Right renal pelvis (tissue), 4 donors: ENCODE measurements around the gene COX6B1. TPM values are rescaled to one million over a fixed set of nuclear protein-coding genes. Genes with fewer than 3 reads are reported as not detected.

Experiments
- polyA plus RNA-seq, 4 donors: library from polyadenylated mRNA; unstranded; fragments of 120-200 nt; gene quantifications; one replicate each; pipeline ENCODE4 v1.2.1, GENCODE V29; 2013; ENCODE audit not compliant: insufficient read length in 4 of 4

COX6B1 gene
- polyA plus RNA-seq, 4 donors = 306 to 370 (median 344) TPM

Other genes starting within 250 kb of the COX6B1 start
- under 1 TPM; 0.21 to 0.37 (median 0.33) TPM for gene FFAR2, start 200.1 kb upstream of the COX6B1 start, polyA plus RNA-seq
- gene KRTDAP, start 157.9 kb upstream of the COX6B1 start, polyA plus RNA-seq = under 1 TPM; 0.44 to 0.87 (median 0.63) TPM
- gene DMKN, start 134.7 kb upstream of the COX6B1 start, polyA plus RNA-seq = 10 to 100 TPM; 76.2 to 91.6 (median 82.7) TPM
- gene SBSN, start 120.0 kb upstream of the COX6B1 start, polyA plus RNA-seq = under 1 TPM in 2 of 4 donors, not detected in 2; 0.04 to 0.14 TPM
- gene GAPDHS, start 114.9 kb upstream of the COX6B1 start, polyA plus RNA-seq = not detected
- 100 to 1,000 TPM in 1 of 4 donors, 10 to 100 TPM in 3; 87.8 to 113 (median 90.9) TPM for gene TMEM147, start 102.7 kb upstream of the COX6B1 start, polyA plus RNA-seq
- gene ATP4A, start 84.7 kb upstream of the COX6B1 start, polyA plus RNA-seq = under 1 TPM in 2 of 4 donors, not detected in 2; 0.05 to 0.10 TPM
- not detected for gene PMIS2, start 62.1 kb upstream of the COX6B1 start, polyA plus RNA-seq
- gene HAUS5, start 35.6 kb upstream of the COX6B1 start, polyA plus RNA-seq = 10 to 100 TPM; 26.6 to 28.5 (median 27.3) TPM
- 10 to 100 TPM; 57.9 to 94.9 (median 60.8) TPM for gene RBM42, start 19.3 kb upstream of the COX6B1 start, polyA plus RNA-seq
- gene ETV2, start 6.6 kb upstream of the COX6B1 start, polyA plus RNA-seq = 1 to 10 TPM; 1.6 to 3.1 (median 1.7) TPM
- gene UPK1A, start 18.2 kb downstream of the COX6B1 start, polyA plus RNA-seq = 10 to 100 TPM in 3 of 4 donors, 1 to 10 TPM in 1; 1.6 to 48.7 (median 31.6) TPM
- under 1 TPM in 3 of 4 donors, not detected in 1; 0.37 to 0.51 (median 0.42) TPM for gene ZBTB32, start 56.2 kb downstream of the COX6B1 start, polyA plus RNA-seq
- 10 to 100 TPM; 28.1 to 36.6 (median 31.8) TPM for gene KMT2B, start 69.7 kb downstream of the COX6B1 start, polyA plus RNA-seq
- gene IGFLR1, start 94.1 kb downstream of the COX6B1 start, polyA plus RNA-seq = 1 to 10 TPM; 2.1 to 4.0 (median 2.9) TPM
- gene U2AF1L4, start 97.1 kb downstream of the COX6B1 start, polyA plus RNA-seq = 10 to 100 TPM; 15.6 to 19.8 (median 17.1) TPM
- gene PSENEN, start 97.3 kb downstream of the COX6B1 start, polyA plus RNA-seq = 10 to 100 TPM; 62.5 to 86.3 (median 68.7) TPM
- 10 to 100 TPM in 1 of 4 donors, 1 to 10 TPM in 3; 8.3 to 11.1 (median 9.4) TPM for gene LIN37, start 100.3 kb downstream of the COX6B1 start, polyA plus RNA-seq
- gene HSPB6, start 108.7 kb downstream of the COX6B1 start, polyA plus RNA-seq = 10 to 100 TPM; 26.2 to 30.4 (median 27.8) TPM
- gene PROSER3, start 109.9 kb downstream of the COX6B1 start, polyA plus RNA-seq = 10 to 100 TPM; 14.8 to 20.4 (median 16.5) TPM
- 10 to 100 TPM; 21.1 to 33.2 (median 23.7) TPM for gene ARHGAP33, start 127.2 kb downstream of the COX6B1 start, polyA plus RNA-seq
- 10 to 100 TPM; 24.6 to 48.0 (median 32.4) TPM for gene PRODH2, start 164.5 kb downstream of the COX6B1 start, polyA plus RNA-seq
- gene NPHS1, start 204.2 kb downstream of the COX6B1 start, polyA plus RNA-seq = 100 to 1,000 TPM; 133 to 187 (median 153) TPM
- gene KIRREL2, start 208.6 kb downstream of the COX6B1 start, polyA plus RNA-seq = 10 to 100 TPM; 10.1 to 14.6 (median 11.2) TPM
- gene APLP1, start 220.3 kb downstream of the COX6B1 start, polyA plus RNA-seq = 10 to 100 TPM; 23.6 to 33.2 (median 27.2) TPM